Measurements from ENCODE around the gene CHD2.

- no peak for TF ChIP-seq NFYB (IDR thresholded peaks at IDR 0.05; ENCODE audit: insufficient read depth, low read depth, low read length)
- TF ChIP-seq HCFC1 (IDR thresholded peaks at IDR 0.05; ENCODE audit: low read length), result no peak
- no peak for TF ChIP-seq POU2F2 (IDR thresholded peaks at IDR 0.05; ENCODE audit: borderline replicate concordance, low read depth, low read length)
- TF ChIP-seq CTCF (IDR thresholded peaks at IDR 0.05 in 2 of 3, conservative IDR thresholded peaks at IDR 0.05 in 1 of 3; ENCODE audit: control insufficient read depth in 2 of 3, extremely low read depth in 1 of 3, insufficient read depth in 1 of 3, low read depth in 3 of 3, low read length in 3 of 3), result no peak
- no peak for TF ChIP-seq RFX5 (IDR thresholded peaks at IDR 0.05; ENCODE audit: low read depth, low read length)
- no peak for TF ChIP-seq POLR2A (IDR thresholded peaks at IDR 0.05; ENCODE audit: low read depth, low read length)
- no peak for TF ChIP-seq HDAC6 (IDR thresholded peaks at IDR 0.05; ENCODE audit: unreplicated experiment)
- no peak for TF ChIP-seq RAD21 (IDR thresholded peaks at IDR 0.05; ENCODE audit: insufficient read depth, low read depth, low read length)
- no peak for TF ChIP-seq YY1 (IDR thresholded peaks at IDR 0.05; ENCODE audit: low read depth, low read length)
- TF ChIP-seq TCF12 (IDR thresholded peaks at IDR 0.05; ENCODE audit: low read depth, low read length), result no peak
- no peak for TF ChIP-seq EZH2 (IDR thresholded peaks at IDR 0.05; ENCODE audit: borderline replicate concordance, control insufficient read depth, low read depth, low read length)
- no peak for TF ChIP-seq SP1 (IDR thresholded peaks at IDR 0.05; ENCODE audit: low read depth, low read length)
- no peak for TF ChIP-seq MEF2B (IDR thresholded peaks at IDR 0.05; ENCODE audit: partially characterized antibody, poor library complexity, severe bottlenecking)
- TF ChIP-seq CEBPB (IDR thresholded peaks at IDR 0.05; ENCODE audit: borderline replicate concordance in 1 of 2, low read depth in 2 of 2, low read length in 2 of 2), result no peak
These were observed 125.5 kb downstream of the CHD2 start for GRCh38 chr15:93025625-93025982.

Data from GM12878 (cell line).